ENCODE measurements around the gene DMXL1.
A peak's percentile ranks its signal among the peaks of the same experiment; 100 is the strongest.

The DMXL1 gene

DNA sequence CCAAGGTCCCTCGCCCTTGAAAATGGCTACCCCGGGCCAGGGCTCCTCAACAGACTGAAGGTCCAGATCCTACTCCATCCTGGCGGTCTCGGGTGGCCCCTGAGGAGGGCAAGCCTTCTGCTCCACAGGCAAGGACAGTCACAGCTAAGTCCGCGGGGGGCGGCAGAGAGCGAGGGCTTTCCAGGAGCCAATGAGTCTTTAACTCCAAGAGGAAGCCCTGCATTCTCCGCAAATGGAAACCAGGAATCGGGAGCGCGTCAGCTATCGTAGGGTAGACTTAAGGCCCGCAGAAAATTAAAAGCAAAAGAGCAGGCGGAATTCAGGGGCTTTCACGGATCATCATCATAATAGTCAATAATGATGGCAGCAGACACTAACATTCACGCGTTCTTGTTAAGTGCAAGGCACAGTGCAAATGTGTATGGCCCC is 197.1 kb downstream of the DMXL1 start:
- ATAC-seq (ENCODE audit: insufficient read depth, low read depth): peak; percentile 74
- H3K4me3 ChIP-seq (ENCODE audit: low read depth in 1 of 2, low read length in 2 of 2): peak overlapping the region; percentile 89 to 95
- H3K27me3 ChIP-seq (ENCODE audit: insufficient read depth, low read length, poor library complexity): no peaks in the 10 kb centered on the region
- H3K36me3 ChIP-seq (ENCODE audit: insufficient read depth, low read length): peaks cover 21% of the 10 kb centered on the region
- H3K4me1 ChIP-seq (ENCODE audit: insufficient read depth, low read length): peaks cover 81% of the 10 kb centered on the region
- peak overlapping the region; percentile 82 for H3K4me2 ChIP-seq (ENCODE audit: insufficient read depth, low read length)
- TF ChIP-seq, protein P1, sequence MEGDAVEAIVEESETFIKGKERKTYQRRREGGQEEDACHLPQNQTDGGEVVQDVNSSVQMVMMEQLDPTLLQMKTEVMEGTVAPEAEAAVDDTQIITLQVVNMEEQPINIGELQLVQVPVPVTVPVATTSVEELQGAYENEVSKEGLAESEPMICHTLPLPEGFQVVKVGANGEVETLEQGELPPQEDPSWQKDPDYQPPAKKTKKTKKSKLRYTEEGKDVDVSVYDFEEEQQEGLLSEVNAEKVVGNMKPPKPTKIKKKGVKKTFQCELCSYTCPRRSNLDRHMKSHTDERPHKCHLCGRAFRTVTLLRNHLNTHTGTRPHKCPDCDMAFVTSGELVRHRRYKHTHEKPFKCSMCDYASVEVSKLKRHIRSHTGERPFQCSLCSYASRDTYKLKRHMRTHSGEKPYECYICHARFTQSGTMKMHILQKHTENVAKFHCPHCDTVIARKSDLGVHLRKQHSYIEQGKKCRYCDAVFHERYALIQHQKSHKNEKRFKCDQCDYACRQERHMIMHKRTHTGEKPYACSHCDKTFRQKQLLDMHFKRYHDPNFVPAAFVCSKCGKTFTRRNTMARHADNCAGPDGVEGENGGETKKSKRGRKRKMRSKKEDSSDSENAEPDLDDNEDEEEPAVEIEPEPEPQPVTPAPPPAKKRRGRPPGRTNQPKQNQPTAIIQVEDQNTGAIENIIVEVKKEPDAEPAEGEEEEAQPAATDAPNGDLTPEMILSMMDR (IDR thresholded peaks at IDR 0.05; ENCODE audit: borderline replicate concordance, extremely low read depth, low read length, poor library complexity, severe bottlenecking): peak; percentile 79
- TF ChIP-seq EZH2 (IDR thresholded peaks at IDR 0.05; ENCODE audit: borderline replicate concordance, low read depth, low read length, severe bottlenecking): no peak
- no peaks in the 10 kb centered on the region for H3K9me3 ChIP-seq (ENCODE audit: insufficient read depth, low read length, severe bottlenecking)
- peak overlapping the region; percentile 99 for H3K27ac ChIP-seq (ENCODE audit: low read length)
- H3K9ac ChIP-seq (ENCODE audit: low read depth, low read length): peak overlapping the region; percentile 92
- H4K20me1 ChIP-seq (ENCODE audit: insufficient read depth, low read length): 0 out of 2 replicates have a peak, but pooled peaks cover 3% of the 10 kb centered on the region
- peak; percentile 90 for DNase-seq
- peak overlapping the region; percentile 89 for H2AFZ ChIP-seq (ENCODE audit: low read depth, low read length)
- peaks cover 58% of the 10 kb centered on the region for H3K79me2 ChIP-seq (ENCODE audit: insufficient read depth, low read length)

- peak; percentile 86 for ATAC-seq (ENCODE audit: insufficient read depth, low read depth)
- Histone ChIP-seq H3K79me2 (ENCODE audit: insufficient read depth, low read length) (peaks cover 63% of the 10 kb centered on the region), H3K27ac (ENCODE audit: low read length) (peak overlapping the region; percentile 99), H3K4me1 (ENCODE audit: insufficient read depth, low read length) (peaks cover 81% of the 10 kb centered on the region), H4K20me1 (ENCODE audit: insufficient read depth, low read length) (peaks cover 4% of the 10 kb centered on the region; the same call in 1 of the 2 replicates), H2AFZ (ENCODE audit: low read depth, low read length) (peak overlapping the region; percentile 89), H3K4me2 (ENCODE audit: insufficient read depth, low read length) (peak overlapping the region; percentile 82), H3K27me3 (ENCODE audit: insufficient read depth, low read length, poor library complexity) (no peaks in the 10 kb centered on the region), H3K4me3 (ENCODE audit: low read depth in 1 of 2, low read length in 2 of 2) (peak overlapping the region; percentile 89 to 95), H3K9me3 (ENCODE audit: insufficient read depth, low read length, severe bottlenecking) (no peaks in the 10 kb centered on the region), H3K36me3 (ENCODE audit: insufficient read depth, low read length) (peaks cover 26% of the 10 kb centered on the region), H3K9ac (ENCODE audit: low read depth, low read length) (peak overlapping the region; percentile 92)
- peak; percentile 95 for DNase-seq
- TF ChIP-seq, protein P1 (IDR thresholded peaks at IDR 0.05; ENCODE audit: borderline replicate concordance, extremely low read depth, low read length, poor library complexity, severe bottlenecking): peak; percentile 27
- no peak for TF ChIP-seq EZH2 (IDR thresholded peaks at IDR 0.05; ENCODE audit: borderline replicate concordance, low read depth, low read length, severe bottlenecking)
These were observed 197.6 kb downstream of the DMXL1 start for GRCh38 chr5:119268387-119269060.

- Histone ChIP-seq H3K4me2 (ENCODE audit: insufficient read depth, low read length) (peak overlapping the region; percentile 82), H2AFZ (ENCODE audit: low read depth, low read length) (peak overlapping the region; percentile 89), H3K27ac (ENCODE audit: low read length) (peak overlapping the region; percentile 99), H4K20me1 (ENCODE audit: insufficient read depth, low read length) (peaks cover 8% of the 10 kb centered on the region; the same call in 1 of the 2 replicates), H3K79me2 (ENCODE audit: insufficient read depth, low read length) (peaks cover 71% of the 10 kb centered on the region), H3K4me3 (ENCODE audit: low read depth in 1 of 2, low read length in 2 of 2) (peak overlapping the region; percentile 89 to 95), H3K4me1 (ENCODE audit: insufficient read depth, low read length) (peaks cover 81% of the 10 kb centered on the region), H3K9ac (ENCODE audit: low read depth, low read length) (peak overlapping the region; percentile 92), H3K27me3 (ENCODE audit: insufficient read depth, low read length, poor library complexity) (no peaks in the 10 kb centered on the region), H3K9me3 (ENCODE audit: insufficient read depth, low read length, severe bottlenecking) (no peaks in the 10 kb centered on the region), H3K36me3 (ENCODE audit: insufficient read depth, low read length) (peaks cover 32% of the 10 kb centered on the region)
- DNase-seq (peak; percentile 55), ATAC-seq (ENCODE audit: insufficient read depth, low read depth) (peak; percentile 4)
- TF ChIP-seq EZH2 (IDR thresholded peaks at IDR 0.05; ENCODE audit: borderline replicate concordance, low read depth, low read length, severe bottlenecking): no peak
- TF ChIP-seq, protein P1 (IDR thresholded peaks at IDR 0.05; ENCODE audit: borderline replicate concordance, extremely low read depth, low read length, poor library complexity, severe bottlenecking): no peak
These were observed 198.4 kb downstream of the DMXL1 start for GRCh38 chr5:119269061-119269944.
